Ishikawa (cell line): ENCODE data around the gene CIT.

ENCODE experiments used
- EP300 ChIP-seq: IDR thresholded peaks from 2 replicates; pipeline ENCODE4 v1.6.1; 2012; ENCODE audit warnings: borderline replicate concordance
- FOXM1 ChIP-seq: IDR thresholded peaks from 2 replicates; pipeline ENCODE4 v1.6.1; 2012; ENCODE audit warnings: low read depth, borderline replicate concordance
- NFIC ChIP-seq: IDR thresholded peaks from 2 replicates; pipeline ENCODE4 v1.6.1; 2012
- RAD21 ChIP-seq: IDR thresholded peaks from 2 replicates; pipeline ENCODE4 v1.6.1; 2012; ENCODE audit warnings: low read depth
- TAF1 ChIP-seq: IDR thresholded peaks from 2 replicates; pipeline ENCODE4 v1.6.1; 2012; ENCODE audit warnings: low read depth, mild to moderate bottlenecking
- TCF12 ChIP-seq: IDR thresholded peaks from 2 replicates; pipeline ENCODE4 v1.6.1; 2012; ENCODE audit warnings: low read depth
- YY1 ChIP-seq: IDR thresholded peaks from 2 replicates; pipeline ENCODE4 v1.6.1; 2012; ENCODE audit warnings: low read depth
- TF ChIP-seq, protein P1 (sequence below): IDR thresholded peaks from 2 replicates; pipeline ENCODE4 v1.6.1; 2012

DNA sequence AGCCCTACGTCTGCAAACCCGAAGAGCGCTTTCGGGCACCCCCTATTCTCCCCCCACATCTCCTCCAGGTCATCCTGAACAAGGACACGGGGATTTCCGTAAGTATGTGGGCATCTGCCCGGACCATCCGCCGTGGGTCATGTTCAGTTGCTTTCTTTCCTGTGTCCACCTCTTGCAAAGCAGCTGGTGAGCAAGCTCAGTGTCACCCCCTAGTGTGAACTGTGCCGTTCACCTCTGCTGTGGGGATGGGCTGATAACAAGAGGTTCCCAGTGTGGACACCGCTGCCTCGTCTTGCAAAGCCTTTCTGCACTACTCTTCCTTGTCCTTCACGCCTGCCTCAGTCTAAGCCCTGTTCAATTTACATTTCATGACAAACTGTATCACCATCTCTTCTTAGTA lies 200.5 kb downstream of the CIT start:
- TF ChIP-seq RAD21 (no peak), TCF12 (no peak), TAF1 (no peak), YY1 (no peak), EP300 (no peak), FOXM1 (no peak), NFIC (no peak)
- TF ChIP-seq, protein P1, sequence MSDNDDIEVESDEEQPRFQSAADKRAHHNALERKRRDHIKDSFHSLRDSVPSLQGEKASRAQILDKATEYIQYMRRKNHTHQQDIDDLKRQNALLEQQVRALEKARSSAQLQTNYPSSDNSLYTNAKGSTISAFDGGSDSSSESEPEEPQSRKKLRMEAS: no peak
